ENCODE measurements around the gene SEMA3E. TPM values are rescaled to one million over a fixed set of nuclear protein-coding genes. Genes with fewer than 3 reads are reported as not detected.

SEMA3E gene
- total and polyA plus RNA-seq, 4 experiments from 2014 or later = not detected

GRCh38 chr7:83586281-83586680 is 62.7 kb downstream of the SEMA3E start:
- CTCF ChIA-PET (ENCODE audit: partially characterized antibody) = no interaction called here
- no peaks in the 10 kb centered on the region for H3K4me1 Mint-ChIP-seq

GRCh38 chr7:83581667-83582435 is 67.1 kb downstream of the SEMA3E start:
- Mint-ChIP-seq H3K4me1 (no peaks in the 10 kb centered on the region), H3K27ac (no peak overlapping the region), H3K9me3 (peaks cover 0 to 9% (median 4%) of the 10 kb centered on the region in 8 donors), H3K27me3 (no peaks in the 10 kb centered on the region), H3K4me3 (no peak overlapping the region), H3K36me3 (no peaks in the 10 kb centered on the region)
- intact Hi-C loops (cut with micrococcal nuclease) = no loop called here
- Histone ChIP-seq H3K27ac (ENCODE audit: low read depth, low read length) (no peak overlapping the region), H3K9me3 (ENCODE audit: control insufficient read depth in 1 of 2, low read length in 2 of 2) (peaks cover 0 to 4% of the 10 kb centered on the region in 2 donors), H3K27me3 (ENCODE audit: insufficient read depth, low read length) (no peaks in the 10 kb centered on the region), H3K36me3 (ENCODE audit: insufficient read depth, low read length) (no peaks in the 10 kb centered on the region), H3K4me3 (ENCODE audit: low read length in 2 of 2) (no peak overlapping the region), H3K4me1 (ENCODE audit: insufficient read depth, low read length) (no peaks in the 10 kb centered on the region)
- no peak for DNase-seq
- ChIA-PET CTCF (ENCODE audit: partially characterized antibody) (no interaction called here), POLR2A (ENCODE audit: partially characterized antibody) (no interaction called here)

More at GRCh38 chr7:83586281-83586680, 62.7 kb downstream of the SEMA3E start:
- no peaks in the 10 kb centered on the region for H3K4me1 ChIP-seq (ENCODE audit: insufficient read depth, low read length)
- H3K9me3 ChIP-seq (ENCODE audit: control insufficient read depth in 1 of 2, low read length in 2 of 2) = peaks cover 0 to 4% of the 10 kb centered on the region in 2 donors
- POLR2A ChIA-PET (ENCODE audit: partially characterized antibody) = no interaction called here
- no peak for DNase-seq
- no peak overlapping the region for H3K4me3 ChIP-seq (ENCODE audit: low read length in 2 of 2)
- no peaks in the 10 kb centered on the region for H3K36me3 Mint-ChIP-seq
- no peak overlapping the region for H3K27ac ChIP-seq (ENCODE audit: low read depth, low read length)
- no peaks in the 10 kb centered on the region for H3K36me3 ChIP-seq (ENCODE audit: insufficient read depth, low read length)
- no peak overlapping the region for H3K4me3 Mint-ChIP-seq
- H3K27me3 Mint-ChIP-seq = no peaks in the 10 kb centered on the region
- no peaks in the 10 kb centered on the region for H3K27me3 ChIP-seq (ENCODE audit: insufficient read depth, low read length)
- no peak overlapping the region for H3K27ac Mint-ChIP-seq
- intact Hi-C loops (cut with micrococcal nuclease) = no loop called here
- peaks cover 0 to 11% (median 4%) of the 10 kb centered on the region in 8 donors for H3K9me3 Mint-ChIP-seq

- no peak overlapping the region for H3K4me3 Mint-ChIP-seq
- Histone ChIP-seq H3K4me1 (ENCODE audit: insufficient read depth, low read length) (no peaks in the 10 kb centered on the region), H3K36me3 (ENCODE audit: insufficient read depth, low read length) (no peaks in the 10 kb centered on the region), H3K27me3 (ENCODE audit: insufficient read depth, low read length) (no peaks in the 10 kb centered on the region), H3K27ac (ENCODE audit: low read depth, low read length) (no peak overlapping the region), H3K9me3 (ENCODE audit: control insufficient read depth in 1 of 2, low read length in 2 of 2) (peaks cover 0 to 4% of the 10 kb centered on the region in 2 donors), H3K4me3 (ENCODE audit: low read length in 2 of 2) (no peak overlapping the region)
- no peak overlapping the region for H3K27ac Mint-ChIP-seq
- ChIA-PET CTCF (ENCODE audit: partially characterized antibody) (no interaction called here), POLR2A (ENCODE audit: partially characterized antibody) (no interaction called here)
- DNase-seq = no peak
- no peaks in the 10 kb centered on the region for H3K27me3 Mint-ChIP-seq
- H3K4me1 Mint-ChIP-seq = no peaks in the 10 kb centered on the region
- H3K36me3 Mint-ChIP-seq = no peaks in the 10 kb centered on the region
- H3K9me3 Mint-ChIP-seq = peaks cover 0 to 3% (median 1%) of the 10 kb centered on the region in 8 donors
- intact Hi-C loops (cut with micrococcal nuclease) = no loop called here
These were observed 69.2 kb downstream of the SEMA3E start for GRCh38 chr7:83579740-83580139.

GRCh38 chr7:83575436-83575835 is 73.5 kb downstream of the SEMA3E start:
- DNase-seq = no peak
- ChIA-PET CTCF (ENCODE audit: partially characterized antibody) (no interaction called here), POLR2A (ENCODE audit: partially characterized antibody) (no interaction called here)
- no peaks in the 10 kb centered on the region for H3K27me3 Mint-ChIP-seq
- no peaks in the 10 kb centered on the region for H3K27me3 ChIP-seq (ENCODE audit: insufficient read depth, low read length)
- intact Hi-C loops (cut with micrococcal nuclease) = no loop called here
- no peak overlapping the region for H3K4me3 ChIP-seq (ENCODE audit: low read length in 2 of 2)
- no peaks in the 10 kb centered on the region for H3K36me3 ChIP-seq (ENCODE audit: insufficient read depth, low read length)
- H3K9me3 ChIP-seq (ENCODE audit: control insufficient read depth in 1 of 2, low read length in 2 of 2) = no peaks in the 10 kb centered on the region
- no peaks in the 10 kb centered on the region for H3K36me3 Mint-ChIP-seq
- no peak overlapping the region for H3K4me3 Mint-ChIP-seq
- H3K4me1 Mint-ChIP-seq = no peaks in the 10 kb centered on the region
- H3K4me1 ChIP-seq (ENCODE audit: insufficient read depth, low read length) = no peaks in the 10 kb centered on the region
- H3K27ac ChIP-seq (ENCODE audit: low read depth, low read length) = no peak overlapping the region
- H3K27ac Mint-ChIP-seq = no peak overlapping the region
- peaks cover 0 to 10% (median 4%) of the 10 kb centered on the region in 8 donors for H3K9me3 Mint-ChIP-seq

GRCh38 chr7:83574616-83575015 is 74.3 kb downstream of the SEMA3E start:
- no peaks in the 10 kb centered on the region for H3K36me3 Mint-ChIP-seq
- intact Hi-C loops (cut with micrococcal nuclease) = no loop called here
- Histone ChIP-seq H3K9me3 (ENCODE audit: control insufficient read depth in 1 of 2, low read length in 2 of 2) (no peaks in the 10 kb centered on the region), H3K4me3 (ENCODE audit: low read length in 2 of 2) (no peak overlapping the region), H3K27me3 (ENCODE audit: insufficient read depth, low read length) (no peaks in the 10 kb centered on the region), H3K36me3 (ENCODE audit: insufficient read depth, low read length) (no peaks in the 10 kb centered on the region), H3K4me1 (ENCODE audit: insufficient read depth, low read length) (no peaks in the 10 kb centered on the region), H3K27ac (ENCODE audit: low read depth, low read length) (no peak overlapping the region)
- peaks cover 0 to 13% (median 3%) of the 10 kb centered on the region in 8 donors for H3K9me3 Mint-ChIP-seq
- ChIA-PET POLR2A (ENCODE audit: partially characterized antibody) (no interaction called here), CTCF (ENCODE audit: partially characterized antibody) (no interaction called here)
- H3K27ac Mint-ChIP-seq = no peak overlapping the region
- no peak for DNase-seq
- H3K4me1 Mint-ChIP-seq = no peaks in the 10 kb centered on the region
- H3K27me3 Mint-ChIP-seq = no peaks in the 10 kb centered on the region
- no peak overlapping the region for H3K4me3 Mint-ChIP-seq

- Histone ChIP-seq H3K27me3 (ENCODE audit: insufficient read depth, low read length) (no peaks in the 10 kb centered on the region), H3K4me1 (ENCODE audit: insufficient read depth, low read length) (no peaks in the 10 kb centered on the region), H3K36me3 (ENCODE audit: insufficient read depth, low read length) (no peaks in the 10 kb centered on the region), H3K4me3 (ENCODE audit: low read length in 2 of 2) (no peak overlapping the region), H3K27ac (ENCODE audit: low read depth, low read length) (no peak overlapping the region), H3K9me3 (ENCODE audit: control insufficient read depth in 1 of 2, low read length in 2 of 2) (peaks cover 0 to 3% of the 10 kb centered on the region in 2 donors)
- Mint-ChIP-seq H3K36me3 (no peaks in the 10 kb centered on the region), H3K4me3 (no peak overlapping the region), H3K4me1 (no peaks in the 10 kb centered on the region), H3K27me3 (no peaks in the 10 kb centered on the region), H3K27ac (no peak overlapping the region), H3K9me3 (peaks cover 1 to 20% (median 13%) of the 10 kb centered on the region in 8 donors)
- intact Hi-C loops (cut with micrococcal nuclease) = no loop called here
- no peak for DNase-seq
- ChIA-PET CTCF (ENCODE audit: partially characterized antibody) (no interaction called here), POLR2A (ENCODE audit: partially characterized antibody) (no interaction called here)
These were observed 86.0 kb downstream of the SEMA3E start for GRCh38 chr7:83562960-83563359.

GRCh38 chr7:83562289-83562688 is 86.7 kb downstream of the SEMA3E start:
- no peaks in the 10 kb centered on the region for H3K4me1 Mint-ChIP-seq

More at GRCh38 chr7:83562289-83562688, 86.7 kb downstream of the SEMA3E start:
- no peak for DNase-seq
- Histone ChIP-seq H3K27me3 (ENCODE audit: insufficient read depth, low read length) (no peaks in the 10 kb centered on the region), H3K9me3 (ENCODE audit: control insufficient read depth in 1 of 2, low read length in 2 of 2) (peaks cover 0 to 2% of the 10 kb centered on the region in 2 donors), H3K36me3 (ENCODE audit: insufficient read depth, low read length) (no peaks in the 10 kb centered on the region), H3K4me3 (ENCODE audit: low read length in 2 of 2) (no peak overlapping the region), H3K4me1 (ENCODE audit: insufficient read depth, low read length) (no peaks in the 10 kb centered on the region), H3K27ac (ENCODE audit: low read depth, low read length) (no peak overlapping the region)
- no peaks in the 10 kb centered on the region for H3K27me3 Mint-ChIP-seq
- intact Hi-C loops (cut with micrococcal nuclease) = no loop called here
- no peak overlapping the region for H3K27ac Mint-ChIP-seq
- ChIA-PET POLR2A (ENCODE audit: partially characterized antibody) (no interaction called here), CTCF (ENCODE audit: partially characterized antibody) (no interaction called here)
- H3K9me3 Mint-ChIP-seq = peaks cover 1 to 20% (median 13%) of the 10 kb centered on the region in 8 donors
- no peaks in the 10 kb centered on the region for H3K36me3 Mint-ChIP-seq
- H3K4me3 Mint-ChIP-seq = no peak overlapping the region
